ENCODE results near the gene UPF2.

DNA sequence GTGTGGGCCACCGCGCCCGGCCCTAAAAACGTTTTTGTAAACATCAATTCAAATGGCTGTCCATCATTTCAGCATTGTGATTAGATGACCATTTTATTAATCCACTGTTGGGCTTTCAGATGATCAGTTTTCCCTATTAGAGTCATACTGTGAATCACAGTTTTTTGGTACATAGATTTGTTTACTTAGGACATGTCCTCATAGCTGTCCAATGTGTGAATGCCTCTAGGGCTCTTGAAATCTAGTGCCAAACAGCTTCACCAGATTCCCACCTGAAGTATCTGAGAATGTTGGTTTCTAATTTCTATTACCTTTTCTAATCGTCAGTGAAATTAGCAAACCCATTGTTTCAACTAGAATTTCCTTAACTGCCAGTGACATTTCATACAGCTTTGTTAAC lies 66.8 kb downstream of the UPF2 start:
- TF ChIP-seq, protein P1, sequence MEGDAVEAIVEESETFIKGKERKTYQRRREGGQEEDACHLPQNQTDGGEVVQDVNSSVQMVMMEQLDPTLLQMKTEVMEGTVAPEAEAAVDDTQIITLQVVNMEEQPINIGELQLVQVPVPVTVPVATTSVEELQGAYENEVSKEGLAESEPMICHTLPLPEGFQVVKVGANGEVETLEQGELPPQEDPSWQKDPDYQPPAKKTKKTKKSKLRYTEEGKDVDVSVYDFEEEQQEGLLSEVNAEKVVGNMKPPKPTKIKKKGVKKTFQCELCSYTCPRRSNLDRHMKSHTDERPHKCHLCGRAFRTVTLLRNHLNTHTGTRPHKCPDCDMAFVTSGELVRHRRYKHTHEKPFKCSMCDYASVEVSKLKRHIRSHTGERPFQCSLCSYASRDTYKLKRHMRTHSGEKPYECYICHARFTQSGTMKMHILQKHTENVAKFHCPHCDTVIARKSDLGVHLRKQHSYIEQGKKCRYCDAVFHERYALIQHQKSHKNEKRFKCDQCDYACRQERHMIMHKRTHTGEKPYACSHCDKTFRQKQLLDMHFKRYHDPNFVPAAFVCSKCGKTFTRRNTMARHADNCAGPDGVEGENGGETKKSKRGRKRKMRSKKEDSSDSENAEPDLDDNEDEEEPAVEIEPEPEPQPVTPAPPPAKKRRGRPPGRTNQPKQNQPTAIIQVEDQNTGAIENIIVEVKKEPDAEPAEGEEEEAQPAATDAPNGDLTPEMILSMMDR (IDR thresholded peaks at IDR 0.05), result no peak
- no peak for TF ChIP-seq POLR2A (IDR thresholded peaks at IDR 0.05)
